GM12878 (cell line): ENCODE results near the gene UNCX.

ENCODE experiments used
- EGR1 ChIP-seq, 2 experiments: IDR thresholded peaks; 1 replicate in 1 of 2; 2 replicates in 1 of 2; pipeline ENCODE4 v1.6.1; 2011 to 2012; ENCODE audit warnings: low read depth in 2 of 2, low read length in 2 of 2, borderline replicate concordance in 1 of 2, mild to moderate bottlenecking in 1 of 2, moderate library complexity in 1 of 2
- EZH2 ChIP-seq: IDR thresholded peaks from 2 replicates; pipeline ENCODE4 v1.6.1; 2012; ENCODE audit warnings: low read depth, mild to moderate bottlenecking, control low read depth, inconsistent platforms, low read length, borderline replicate concordance; ENCODE audit not compliant: control insufficient read depth
- FOS ChIP-seq: IDR thresholded peaks from 3 replicates; pipeline ENCODE4 v1.6.1; 2011; ENCODE audit warnings: borderline replicate concordance; ENCODE audit not compliant: insufficient read length; ENCODE audit errors: extremely low read depth
- POLR2A ChIP-seq: IDR thresholded peaks from 2 replicates; pipeline ENCODE4 v1.6.1; 2011; ENCODE audit warnings: low read depth, mild to moderate bottlenecking, low read length
- RAD51 ChIP-seq: fragments of 450-650 bp; IDR thresholded peaks from 2 replicates; pipeline ENCODE4 v1.6.1; 2016; ENCODE audit warnings: moderate library complexity, mild to moderate bottlenecking, inconsistent platforms
- TARDBP ChIP-seq: IDR thresholded peaks from 2 replicates; pipeline ENCODE4 v1.6.1; 2016; ENCODE audit warnings: borderline replicate concordance
- ZNF24 ChIP-seq: fragments of 450-650 bp; IDR thresholded peaks from 2 replicates; pipeline ENCODE4 v1.6.1; 2017; ENCODE audit warnings: antibody characterized with exemption, mild to moderate bottlenecking
- TF ChIP-seq, protein P1 (sequence below): IDR thresholded peaks from 2 replicates; pipeline ENCODE4 v1.6.1; 2012; ENCODE audit warnings: low read depth, low read length, improper control_type of control experiment
- TF ChIP-seq, protein P2 (sequence below), 3 experiments: IDR thresholded peaks in 2 of 3; conservative IDR thresholded peaks in 1 of 3; 2 replicates each; pipeline ENCODE4 v1.5.1; 2011; ENCODE audit warnings: low read depth in 3 of 3, low read length in 3 of 3, mild to moderate bottlenecking in 3 of 3, control low read depth in 2 of 3, moderate library complexity in 2 of 3, inconsistent platforms in 1 of 3, mixed read lengths in 1 of 3; ENCODE audit not compliant: control insufficient read depth in 2 of 3, insufficient read depth in 1 of 3; ENCODE audit errors: extremely low read depth in 1 of 3
- TF ChIP-seq, protein P3 (sequence below): IDR thresholded peaks from 2 replicates; pipeline ENCODE4 v1.6.1; 2011; ENCODE audit warnings: low read depth, low read length, improper control_type of control experiment, borderline replicate concordance
- TF ChIP-seq, protein P4 (sequence below): fragments of 450-650 bp; IDR thresholded peaks from 2 replicates; pipeline ENCODE4 v1.6.1; 2016; ENCODE audit warnings: mild to moderate bottlenecking, moderate library complexity, borderline replicate concordance

DNA sequence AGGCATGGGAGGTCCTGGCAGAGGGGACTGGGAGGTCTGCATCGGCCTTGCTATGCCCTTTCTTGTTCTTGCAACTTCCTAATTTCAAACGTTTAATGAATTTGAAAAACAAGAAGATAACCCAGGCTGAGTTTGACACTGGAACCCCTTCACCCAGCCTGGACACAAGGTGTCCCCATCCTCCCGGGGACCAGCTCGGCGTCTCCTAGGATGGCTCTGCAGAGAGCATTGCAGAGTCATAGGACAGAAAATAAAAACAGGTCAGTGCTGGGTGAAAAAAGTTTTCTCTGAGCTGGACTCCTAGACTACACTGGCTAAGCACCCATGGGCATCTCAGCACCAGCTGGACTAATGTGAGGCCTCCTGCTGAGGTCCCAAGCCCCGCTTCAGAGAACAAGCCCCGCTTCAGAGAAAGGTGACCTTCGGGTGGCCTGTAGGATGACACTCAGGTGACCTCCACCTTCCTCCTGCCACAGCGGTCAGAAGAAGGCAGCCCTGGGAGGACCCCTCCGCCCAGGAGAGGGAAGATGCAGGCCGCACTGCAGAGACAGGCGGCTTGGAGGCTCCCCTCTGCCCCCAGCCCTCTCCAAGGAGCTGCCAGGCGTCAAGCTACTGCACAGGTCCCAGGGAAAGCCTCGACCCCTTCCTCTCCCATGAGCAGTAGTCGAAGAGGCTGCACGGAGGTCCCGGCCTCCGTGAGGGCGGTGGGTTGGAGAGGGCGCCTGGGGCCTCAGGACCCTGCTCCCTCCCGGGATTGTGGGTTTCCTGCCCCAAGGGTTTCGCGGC lies 9.3 kb upstream of the UNCX start:
- TF ChIP-seq, protein P1, sequence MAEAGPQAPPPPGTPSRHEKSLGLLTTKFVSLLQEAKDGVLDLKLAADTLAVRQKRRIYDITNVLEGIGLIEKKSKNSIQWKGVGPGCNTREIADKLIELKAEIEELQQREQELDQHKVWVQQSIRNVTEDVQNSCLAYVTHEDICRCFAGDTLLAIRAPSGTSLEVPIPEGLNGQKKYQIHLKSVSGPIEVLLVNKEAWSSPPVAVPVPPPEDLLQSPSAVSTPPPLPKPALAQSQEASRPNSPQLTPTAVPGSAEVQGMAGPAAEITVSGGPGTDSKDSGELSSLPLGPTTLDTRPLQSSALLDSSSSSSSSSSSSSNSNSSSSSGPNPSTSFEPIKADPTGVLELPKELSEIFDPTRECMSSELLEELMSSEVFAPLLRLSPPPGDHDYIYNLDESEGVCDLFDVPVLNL, result no peak
- TF ChIP-seq, protein P2, sequence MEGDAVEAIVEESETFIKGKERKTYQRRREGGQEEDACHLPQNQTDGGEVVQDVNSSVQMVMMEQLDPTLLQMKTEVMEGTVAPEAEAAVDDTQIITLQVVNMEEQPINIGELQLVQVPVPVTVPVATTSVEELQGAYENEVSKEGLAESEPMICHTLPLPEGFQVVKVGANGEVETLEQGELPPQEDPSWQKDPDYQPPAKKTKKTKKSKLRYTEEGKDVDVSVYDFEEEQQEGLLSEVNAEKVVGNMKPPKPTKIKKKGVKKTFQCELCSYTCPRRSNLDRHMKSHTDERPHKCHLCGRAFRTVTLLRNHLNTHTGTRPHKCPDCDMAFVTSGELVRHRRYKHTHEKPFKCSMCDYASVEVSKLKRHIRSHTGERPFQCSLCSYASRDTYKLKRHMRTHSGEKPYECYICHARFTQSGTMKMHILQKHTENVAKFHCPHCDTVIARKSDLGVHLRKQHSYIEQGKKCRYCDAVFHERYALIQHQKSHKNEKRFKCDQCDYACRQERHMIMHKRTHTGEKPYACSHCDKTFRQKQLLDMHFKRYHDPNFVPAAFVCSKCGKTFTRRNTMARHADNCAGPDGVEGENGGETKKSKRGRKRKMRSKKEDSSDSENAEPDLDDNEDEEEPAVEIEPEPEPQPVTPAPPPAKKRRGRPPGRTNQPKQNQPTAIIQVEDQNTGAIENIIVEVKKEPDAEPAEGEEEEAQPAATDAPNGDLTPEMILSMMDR (IDR thresholded peaks at IDR 0.05 in 2 of 3, conservative IDR thresholded peaks at IDR 0.05 in 1 of 3; ENCODE audit: control insufficient read depth in 2 of 3, extremely low read depth in 1 of 3, insufficient read depth in 1 of 3, low read depth in 3 of 3, low read length in 3 of 3), result no peak; a peak in 1 of 6 replicates
- no peak for TF ChIP-seq EZH2
- no peak for TF ChIP-seq RAD51
- no peak for TF ChIP-seq FOS
- no peak for TF ChIP-seq POLR2A
- TF ChIP-seq EGR1 (IDR thresholded peaks at IDR 0.05; ENCODE audit: borderline replicate concordance in 1 of 2, low read depth in 2 of 2, low read length in 2 of 2), result no peak
- TF ChIP-seq, protein P3, sequence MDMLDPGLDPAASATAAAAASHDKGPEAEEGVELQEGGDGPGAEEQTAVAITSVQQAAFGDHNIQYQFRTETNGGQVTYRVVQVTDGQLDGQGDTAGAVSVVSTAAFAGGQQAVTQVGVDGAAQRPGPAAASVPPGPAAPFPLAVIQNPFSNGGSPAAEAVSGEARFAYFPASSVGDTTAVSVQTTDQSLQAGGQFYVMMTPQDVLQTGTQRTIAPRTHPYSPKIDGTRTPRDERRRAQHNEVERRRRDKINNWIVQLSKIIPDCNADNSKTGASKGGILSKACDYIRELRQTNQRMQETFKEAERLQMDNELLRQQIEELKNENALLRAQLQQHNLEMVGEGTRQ, result no peak
- no peak for TF ChIP-seq ZNF24
- TF ChIP-seq, protein P4, sequence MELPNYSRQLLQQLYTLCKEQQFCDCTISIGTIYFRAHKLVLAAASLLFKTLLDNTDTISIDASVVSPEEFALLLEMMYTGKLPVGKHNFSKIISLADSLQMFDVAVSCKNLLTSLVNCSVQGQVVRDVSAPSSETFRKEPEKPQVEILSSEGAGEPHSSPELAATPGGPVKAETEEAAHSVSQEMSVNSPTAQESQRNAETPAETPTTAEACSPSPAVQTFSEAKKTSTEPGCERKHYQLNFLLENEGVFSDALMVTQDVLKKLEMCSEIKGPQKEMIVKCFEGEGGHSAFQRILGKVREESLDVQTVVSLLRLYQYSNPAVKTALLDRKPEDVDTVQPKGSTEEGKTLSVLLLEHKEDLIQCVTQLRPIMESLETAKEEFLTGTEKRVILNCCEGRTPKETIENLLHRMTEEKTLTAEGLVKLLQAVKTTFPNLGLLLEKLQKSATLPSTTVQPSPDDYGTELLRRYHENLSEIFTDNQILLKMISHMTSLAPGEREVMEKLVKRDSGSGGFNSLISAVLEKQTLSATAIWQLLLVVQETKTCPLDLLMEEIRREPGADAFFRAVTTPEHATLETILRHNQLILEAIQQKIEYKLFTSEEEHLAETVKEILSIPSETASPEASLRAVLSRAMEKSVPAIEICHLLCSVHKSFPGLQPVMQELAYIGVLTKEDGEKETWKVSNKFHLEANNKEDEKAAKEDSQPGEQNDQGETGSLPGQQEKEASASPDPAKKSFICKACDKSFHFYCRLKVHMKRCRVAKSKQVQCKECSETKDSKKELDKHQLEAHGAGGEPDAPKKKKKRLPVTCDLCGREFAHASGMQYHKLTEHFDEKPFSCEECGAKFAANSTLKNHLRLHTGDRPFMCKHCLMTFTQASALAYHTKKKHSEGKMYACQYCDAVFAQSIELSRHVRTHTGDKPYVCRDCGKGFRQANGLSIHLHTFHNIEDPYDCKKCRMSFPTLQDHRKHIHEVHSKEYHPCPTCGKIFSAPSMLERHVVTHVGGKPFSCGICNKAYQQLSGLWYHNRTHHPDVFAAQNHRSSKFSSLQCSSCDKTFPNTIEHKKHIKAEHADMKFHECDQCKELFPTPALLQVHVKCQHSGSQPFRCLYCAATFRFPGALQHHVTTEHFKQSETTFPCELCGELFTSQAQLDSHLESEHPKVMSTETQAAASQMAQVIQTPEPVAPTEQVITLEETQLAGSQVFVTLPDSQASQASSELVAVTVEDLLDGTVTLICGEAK, result no peak
- TF ChIP-seq TARDBP, result no peak
